Right cardiac atrium (tissue), 5 donors: ENCODE data around the gene ADPRHL1. TPM values are rescaled to one million over a fixed set of nuclear protein-coding genes. Genes with fewer than 3 reads are reported as not detected.
A peak's percentile ranks its signal among the peaks of the same experiment; 100 is the strongest.
"Not testable (repeated sequence)": the region's sequence is repeated elsewhere in the genome, so short reads cannot be mapped to it uniquely, and the experiment has no call there.

Experiments used
- ATAC-seq, 2 donors: fragments of 200-7000 bp; cut with Tn5 transposase; one replicate each; pipeline versions ENCODE4 v1.8.0 to v1.9.1; 2020; ENCODE audit warnings: moderate library complexity in 2 of 2, mild to moderate bottlenecking in 1 of 2
- DNase-seq, 3 donors: peaks; one replicate each; pipeline ENCODE4 v3.0.0-alpha.2; 2020
- H3K27ac ChIP-seq: one replicate; pipeline ENCODE4 v1.5.1; 2013; ENCODE audit warnings: mild to moderate bottlenecking, low read length, control low read depth, moderate library complexity
- H3K27me3 ChIP-seq: one replicate; pipeline ENCODE4 v1.6.1; 2013; ENCODE audit not compliant: control insufficient read depth, insufficient read depth
- H3K4me1 ChIP-seq: one replicate; pipeline ENCODE4 v1.6.1; 2013; ENCODE audit warnings: low read length; ENCODE audit not compliant: control insufficient read depth, insufficient read depth
- H3K4me3 ChIP-seq: one replicate; pipeline ENCODE4 v1.5.1; 2013; ENCODE audit warnings: low read length, control low read depth
- H3K9me3 ChIP-seq: one replicate; pipeline ENCODE4 v1.6.1; 2013; ENCODE audit warnings: low read length; ENCODE audit not compliant: control insufficient read depth
- WGBS: extraction: QIAGEN DNeasy Blood & Tissue Kit; methylation state at CpG from one replicate; pipeline ENCODE4 v1.1.7; 2013; 5-methylcytosine and 5-hydroxymethylcytosine counted together
- intact Hi-C, 4 donors: fragments of 100-400 bp; cut with DNase I; formaldehyde crosslinking; loops; one replicate each; pipeline versions ENCODE4 v1.11.0 to v1.14.0; 2022 to 2023
- polyA plus RNA-seq: library from polyadenylated mRNA; stranded (reverse); fragments of 200-250 nt; gene quantifications from one replicate; pipeline ENCODE4 v1.2.3, GENCODE V29; 2013
- total RNA-seq, 4 donors: library from RNA; stranded (reverse); fragmentation: NEBNext Ultra II Directional; extraction: Animal tissue kit (Norgen Biotek cat#: 25700); gene quantifications; one replicate each; pipeline ENCODE4 v1.2.1, GENCODE V29; 2021
- donor health status: healthy with polysubstance abuse.
- donor health status: DM: no; HTN: yes; CAD: no.
- donor health status: DM: no; HTN: no; CAD: no.
- donor health status: DM: no; HTN: yes; CAD: no; lungs with severe emphysema.
- donor health status: DM: yes; HTN: yes; CAD: no.

Gene ADPRHL1
- total and polyA plus RNA-seq, 5 donors = 280 to 446 (median 350) TPM

DNA sequence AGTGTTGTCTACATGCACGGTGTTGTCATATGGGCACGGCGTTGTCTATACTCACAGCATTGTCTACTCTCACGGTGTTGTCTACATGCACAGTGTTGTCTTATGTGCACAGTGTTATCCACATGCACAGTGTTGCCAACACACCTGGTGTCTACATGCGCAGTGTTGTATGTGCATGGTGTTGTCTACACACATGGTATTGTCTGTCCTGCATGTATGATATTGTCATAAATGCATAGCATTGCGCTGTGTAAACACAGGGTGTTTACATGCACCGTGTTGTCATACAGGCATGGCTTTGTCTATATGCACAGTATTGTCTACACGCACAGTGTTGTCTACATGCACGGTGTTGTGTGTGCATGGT is 6.8 kb downstream of the ADPRHL1 start:
- H3K9me3 ChIP-seq = no peaks in the 10 kb centered on the region
- DNase-seq (no peak), ATAC-seq (no peak)
- 86% methylated on average over 9 of the region's 9 CpGs for WGBS
- H3K27ac ChIP-seq = no peak overlapping the region
- intact Hi-C loops = no loop called here
- H3K4me3 ChIP-seq = no peak overlapping the region
- H3K4me1 ChIP-seq = peaks cover 2% of the 10 kb centered on the region
- no peaks in the 10 kb centered on the region for H3K27me3 ChIP-seq

GRCh38 chr13:113445791-113446487 is 7.3 kb downstream of the ADPRHL1 start:
- H3K9me3 ChIP-seq = no peaks in the 10 kb centered on the region
- no peaks in the 10 kb centered on the region for H3K27me3 ChIP-seq
- peaks cover 2% of the 10 kb centered on the region for H3K4me1 ChIP-seq
- DNase-seq (peak in 1 of 3 donors; percentile 38), ATAC-seq (no peak)
- intact Hi-C loops = no loop called here
- no peak overlapping the region for H3K4me3 ChIP-seq
- whole genome bisulfite sequencing = 49% methylated on average over 19 of the region's 19 CpGs
- no peak overlapping the region for H3K27ac ChIP-seq

GRCh38 chr13:113443991-113444390 is 9.3 kb downstream of the ADPRHL1 start:
- H3K27ac ChIP-seq = no peak overlapping the region
- H3K27me3 ChIP-seq = no peaks in the 10 kb centered on the region
- H3K4me3 ChIP-seq = no peak overlapping the region
- peaks cover 2% of the 10 kb centered on the region for H3K4me1 ChIP-seq
- WGBS = 90% methylated on average over 15 of the region's 15 CpGs
- no peak for DNase-seq
- intact Hi-C loops = no loop called here
- peak in 1 of 2 donors; percentile 4 for ATAC-seq
- H3K9me3 ChIP-seq = no peaks in the 10 kb centered on the region

- Histone ChIP-seq H3K4me3 (no peak overlapping the region), H3K27ac (no peak overlapping the region), H3K9me3 (no peaks in the 10 kb centered on the region), H3K27me3 (no peaks in the 10 kb centered on the region), H3K4me1 (peaks cover 2% of the 10 kb centered on the region)
- WGBS = 74% methylated on average over 1 of the region's 1 CpG
- DNase-seq (no peak), ATAC-seq (no peak)
- intact Hi-C loops = no loop called here
Observed at GRCh38 chr13:113442985-113443362, 10.3 kb downstream of the ADPRHL1 start.

DNA sequence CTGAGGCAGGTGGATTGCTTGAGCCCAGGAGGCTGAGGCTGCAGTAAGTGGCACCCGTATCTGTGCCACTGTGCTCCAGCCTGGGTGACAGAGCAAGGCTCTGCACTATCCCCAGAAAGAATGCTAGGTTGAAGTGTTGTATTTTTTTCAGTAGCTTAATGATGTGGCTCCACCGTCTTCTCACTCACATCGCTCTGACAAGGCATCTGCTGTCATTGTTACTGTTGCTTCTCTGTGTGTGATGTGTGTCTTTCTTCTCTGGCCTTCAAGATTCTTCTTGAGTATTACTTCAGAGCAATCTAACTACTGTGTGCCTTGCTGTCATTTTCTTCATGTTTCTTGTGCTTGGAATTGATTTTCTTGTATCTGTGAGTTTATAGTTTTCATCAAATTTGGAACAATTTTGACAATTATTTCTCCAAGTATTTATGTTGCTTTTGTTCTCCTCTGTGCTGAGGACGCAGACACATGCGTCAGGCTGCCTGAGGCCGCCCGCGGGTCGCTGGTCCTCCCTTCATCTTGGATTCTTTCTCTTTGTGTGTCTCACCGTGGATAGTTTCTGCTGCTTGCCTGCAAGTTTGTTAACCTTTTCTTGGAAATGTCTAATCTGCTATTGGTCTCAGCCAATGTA is 10.8 kb downstream of the ADPRHL1 start:
- Histone ChIP-seq H3K27me3 (no peaks in the 10 kb centered on the region), H3K27ac (no peak overlapping the region), H3K9me3 (no peaks in the 10 kb centered on the region), H3K4me1 (peaks cover 2% of the 10 kb centered on the region), H3K4me3 (no peak overlapping the region)
- DNase-seq = no peak
- intact Hi-C loops = no loop called here
- no peak for ATAC-seq
- WGBS = 85% methylated on average over 10 of the region's 10 CpGs

DNA sequence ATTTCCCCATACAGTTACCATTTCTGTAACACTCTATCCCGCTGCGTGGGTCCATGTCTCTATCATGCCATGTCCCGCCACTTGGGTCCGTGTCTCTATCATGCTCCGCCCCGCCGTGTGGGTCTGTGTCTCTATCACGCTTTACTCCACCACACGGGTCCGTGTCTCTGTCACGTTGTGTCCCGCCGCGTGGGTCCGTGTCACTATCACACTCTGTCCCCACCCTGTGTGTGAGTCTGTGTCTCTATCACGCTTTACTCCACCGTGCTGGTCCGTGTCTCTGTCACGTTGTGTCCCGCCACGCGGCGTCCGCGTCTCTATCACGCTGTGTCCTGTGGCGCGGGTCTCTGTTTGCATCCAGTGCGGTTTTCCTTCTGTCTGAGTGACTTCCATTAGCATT is 11.6 kb downstream of the ADPRHL1 start:
- no peaks in the 10 kb centered on the region for H3K27me3 ChIP-seq
- ATAC-seq = no peak
- WGBS = 93% methylated on average over 29 of the region's 29 CpGs
- H3K4me3 ChIP-seq = no peak overlapping the region
- H3K4me1 ChIP-seq = peaks cover 2% of the 10 kb centered on the region
- intact Hi-C loops = no loop called here
- no peak overlapping the region for H3K27ac ChIP-seq
- no peaks in the 10 kb centered on the region for H3K9me3 ChIP-seq
- no peak for DNase-seq

DNA sequence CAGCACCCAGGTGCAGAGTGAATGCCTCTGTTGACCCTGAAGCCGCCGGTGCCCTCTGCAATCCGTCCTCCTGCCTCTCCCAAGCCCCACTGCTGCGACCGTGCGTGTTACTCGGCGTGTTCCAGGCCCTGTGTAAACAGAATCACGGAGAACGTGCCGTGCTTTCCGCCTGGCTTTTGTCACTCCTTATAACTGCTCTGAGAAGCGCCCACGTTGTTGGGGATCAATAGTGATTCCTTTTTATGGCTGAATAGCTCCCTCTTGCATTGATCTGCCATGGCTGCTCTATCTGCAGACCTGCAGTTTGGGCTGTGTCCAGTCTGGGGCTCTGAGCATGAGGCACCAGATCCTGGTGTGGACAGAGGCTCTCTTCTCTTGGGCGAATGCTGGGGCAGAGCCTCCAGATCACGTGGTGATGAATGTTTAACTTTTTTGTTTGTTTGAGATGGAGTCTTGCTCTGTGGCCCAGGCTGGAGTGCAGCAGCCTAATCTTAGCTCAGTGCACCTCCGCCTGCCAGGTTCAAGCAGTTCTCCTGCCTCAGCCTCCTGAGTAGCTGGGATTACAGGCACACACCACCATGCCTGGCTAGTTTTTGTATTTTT is 15.8 kb downstream of the ADPRHL1 start:
- Histone ChIP-seq H3K27ac (peak overlapping the region; percentile 20), H3K4me1 (no peaks in the 10 kb centered on the region), H3K9me3 (no peaks in the 10 kb centered on the region), H3K27me3 (no peaks in the 10 kb centered on the region), H3K4me3 (no peak overlapping the region)
- DNase-seq = peak in 1 of 3 donors; percentile 47
- 73% methylated on average over 17 of the region's 17 CpGs for WGBS
- ATAC-seq = peak in 1 of 2 donors; percentile 46
- intact Hi-C loops = no loop called here

- ATAC-seq, H3K27ac ChIP-seq, H3K27me3 ChIP-seq, H3K9me3 ChIP-seq, H3K4me1 ChIP-seq, H3K4me3 ChIP-seq, intact Hi-C loops: not testable (repeated sequence)
- peak in 1 of 3 donors; percentile 37 for DNase-seq
- 93% methylated on average over 15 of the region's 15 CpGs for WGBS
Observed at GRCh38 chr13:113436866-113437265, 16.4 kb downstream of the ADPRHL1 start.

GRCh38 chr13:113435907-113436306 is 17.4 kb downstream of the ADPRHL1 start:
- H3K4me3 ChIP-seq, H3K27ac ChIP-seq, H3K27me3 ChIP-seq, intact Hi-C loops, H3K4me1 ChIP-seq, ATAC-seq, H3K9me3 ChIP-seq: not testable (repeated sequence)
- DNase-seq = peak in 1 of 3 donors; percentile 46
- 95% methylated on average over 15 of the region's 15 CpGs for WGBS

DNA sequence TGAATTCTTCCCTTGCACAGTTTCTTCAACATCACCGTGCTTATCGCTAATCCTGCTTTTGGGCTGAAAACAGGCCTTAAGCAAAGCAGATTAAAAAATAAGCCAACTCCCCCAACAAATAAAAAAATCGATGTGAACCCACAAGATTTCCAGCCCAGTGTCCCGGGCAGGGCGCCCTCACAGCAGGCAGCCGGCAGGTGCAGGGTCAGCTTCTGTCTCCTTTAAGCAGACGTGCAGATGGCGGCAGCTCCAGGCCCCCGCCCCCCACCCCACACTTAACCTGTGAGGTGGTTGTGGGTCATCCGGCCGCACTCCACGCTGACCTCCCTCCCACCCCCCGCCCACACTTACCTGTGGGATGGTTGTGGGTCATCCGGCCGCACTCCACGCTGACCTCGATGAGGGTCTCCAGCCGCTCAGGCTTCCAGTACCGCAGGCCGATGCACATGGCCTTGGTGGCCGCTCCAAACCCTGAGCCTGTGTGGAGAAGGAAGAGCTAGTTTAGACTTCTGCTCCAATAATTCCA is 19.8 kb downstream of the ADPRHL1 start:
- peak overlapping the region; percentile 21 for H3K27ac ChIP-seq
- no peak overlapping the region for H3K4me3 ChIP-seq

More for the DNA sequence above, 19.8 kb downstream of the ADPRHL1 start:
- DNase-seq = peak in 1 of 3 donors; percentile 45
- Histone ChIP-seq H3K27me3 (no peaks in the 10 kb centered on the region), H3K4me1 (no peaks in the 10 kb centered on the region), H3K9me3 (no peaks in the 10 kb centered on the region)
- 91% methylated on average over 21 of the region's 21 CpGs for WGBS
- ATAC-seq = no peak
- intact Hi-C loops = no loop called here
